GM18858 (cell line): ENCODE data around the gene LRRC56.
"Not testable (repeated sequence)": the region's sequence is repeated elsewhere in the genome, so short reads cannot be mapped to it uniquely, and the experiment has no call there.

Experiments
- ATAC-seq: cut with Tn5 transposase; IDR thresholded peaks from one replicate; pipeline ENCODE4 v1.9.1; 2021; ENCODE audit not compliant: unreplicated experiment

LRRC56 gene

GRCh38 chr11:501001-501682 lies 36.2 kb upstream of the LRRC56 start:
- no peak for ATAC-seq

DNA sequence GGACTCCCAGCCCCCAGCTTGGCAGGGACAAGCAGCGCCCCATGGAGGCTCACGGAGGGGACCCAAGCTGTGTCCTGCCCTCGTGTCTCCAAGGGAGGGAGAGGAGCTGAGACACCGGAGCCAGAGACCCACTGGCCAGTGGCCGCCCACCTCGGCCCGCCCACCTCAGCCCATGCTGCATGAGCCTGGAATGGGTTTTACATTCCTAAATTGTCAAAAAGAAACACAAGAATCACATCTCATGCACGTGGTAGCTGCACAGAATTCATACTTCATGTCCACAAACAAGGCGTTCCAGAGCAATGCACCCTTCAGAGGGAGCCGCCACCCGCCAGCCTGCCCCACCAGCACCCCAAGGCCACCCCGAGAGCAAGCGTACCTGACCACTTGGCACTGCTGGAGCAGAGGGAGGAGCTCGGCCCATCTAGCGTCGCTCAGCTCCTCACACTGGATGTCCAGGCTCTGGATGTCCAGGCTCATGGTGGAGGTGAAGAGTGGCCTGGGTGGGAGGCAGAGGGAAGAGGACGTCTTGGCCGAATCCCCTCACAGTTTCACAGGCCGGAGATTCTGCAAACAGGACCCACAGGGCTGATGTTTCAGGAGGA lies 35.5 kb upstream of the LRRC56 start:
- no peak for ATAC-seq

GRCh38 chr11:502288-503178 lies 34.8 kb upstream of the LRRC56 start:
- no peak for ATAC-seq

GRCh38 chr11:503179-503981 lies 33.9 kb upstream of the LRRC56 start:
- no peak for ATAC-seq

DNA sequence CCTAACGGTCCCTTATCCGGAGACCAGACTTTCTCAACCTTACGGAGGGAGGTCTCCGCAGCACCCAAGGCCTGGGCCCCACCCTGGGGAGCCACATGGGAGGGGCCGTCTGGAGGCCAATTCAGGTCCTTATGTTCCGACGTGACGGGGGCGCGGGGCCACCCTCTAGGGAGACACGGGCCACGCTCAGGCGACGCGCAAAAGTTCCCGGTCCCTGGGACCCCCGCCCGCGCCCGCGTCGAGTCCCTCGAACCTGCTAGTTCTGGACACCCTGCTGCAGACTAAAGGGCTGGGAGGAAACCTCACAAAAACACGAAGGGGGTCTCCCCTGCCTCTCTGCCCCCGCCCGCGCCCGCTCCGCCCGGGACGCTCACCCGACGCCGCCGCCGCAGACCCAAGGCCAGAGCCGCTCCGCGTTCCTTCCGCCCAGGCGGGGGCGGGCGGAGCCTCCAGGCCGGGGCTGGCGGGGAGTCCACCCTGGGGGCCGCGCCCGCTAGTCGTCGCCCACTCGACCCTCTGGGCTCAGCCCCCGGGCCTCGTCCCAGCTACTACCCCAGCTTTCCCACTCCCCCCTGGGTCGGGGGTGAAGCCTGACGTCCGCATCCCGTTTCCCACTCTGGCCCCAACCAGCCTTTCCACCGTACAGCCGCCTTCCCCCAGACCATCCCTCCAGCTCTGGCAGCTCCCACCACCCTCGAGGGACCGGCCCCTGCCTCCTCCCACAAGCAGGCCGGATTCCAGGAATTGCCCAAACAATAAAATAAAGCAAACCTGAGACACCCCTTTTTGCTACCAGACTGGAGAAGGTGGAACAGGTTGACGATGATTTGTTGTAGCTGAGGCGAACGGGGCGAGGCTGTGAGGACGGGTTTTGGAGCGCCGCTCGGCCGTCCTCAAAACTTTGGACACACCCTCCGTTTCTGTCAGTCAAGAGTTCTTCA lies 33.0 kb upstream of the LRRC56 start:
- ATAC-seq = no peak

DNA sequence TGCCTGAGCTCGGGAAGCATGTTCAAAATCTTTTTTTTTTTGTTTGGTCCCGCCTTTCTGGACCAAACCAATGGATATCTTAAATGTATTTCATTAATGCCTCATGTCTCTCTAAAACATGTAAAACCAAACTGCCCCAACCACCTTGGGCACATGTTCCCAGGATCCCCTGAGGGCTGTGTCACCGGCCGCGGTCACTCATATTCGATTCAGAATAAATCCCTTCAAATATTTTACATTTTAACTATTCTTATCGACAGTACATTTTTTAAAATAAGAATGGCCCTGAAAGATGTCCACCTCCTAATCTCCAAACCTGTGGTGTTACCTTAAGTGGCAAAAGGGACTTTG lies 32.4 kb upstream of the LRRC56 start:
- ATAC-seq = no peak

DNA sequence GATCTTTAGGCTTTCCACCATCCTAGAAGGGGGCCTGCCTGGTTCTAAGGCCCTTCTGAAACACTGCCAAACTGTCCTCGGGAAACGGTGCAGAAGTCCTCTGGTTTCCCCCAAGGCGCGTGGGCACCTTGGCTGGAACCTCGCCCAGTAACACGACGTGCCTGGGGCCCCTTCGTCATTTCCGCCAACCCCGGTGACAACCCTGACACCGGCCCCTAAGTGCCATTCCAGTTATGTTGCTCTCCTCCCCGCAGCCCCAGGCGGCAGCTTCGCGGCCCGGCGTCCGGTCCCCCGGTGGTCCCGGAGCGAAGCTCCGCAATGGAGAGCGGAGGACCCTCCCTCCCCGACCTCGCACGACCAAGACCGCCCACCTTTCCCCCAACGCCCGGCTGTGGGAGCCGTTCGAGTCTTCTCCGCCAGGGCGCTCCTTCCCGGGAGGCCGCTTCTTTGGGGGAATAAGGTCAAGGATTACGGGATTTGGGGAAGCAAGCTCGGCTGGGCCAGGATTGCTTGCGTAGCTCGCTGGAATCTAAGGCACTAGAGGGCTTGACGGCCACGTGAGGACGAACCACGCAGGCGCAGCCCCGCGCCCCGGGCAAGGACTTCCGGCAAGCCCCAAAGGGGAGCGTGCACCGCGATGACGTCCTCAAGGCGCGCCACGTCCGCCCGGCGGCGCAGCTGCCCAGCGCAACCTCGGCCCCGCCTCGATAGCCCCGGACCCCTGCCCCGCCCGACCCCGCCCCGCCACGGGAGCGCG lies 30.9 kb upstream of the LRRC56 start:
- ATAC-seq = peak; percentile 55

GRCh38 chr11:506995-507726 lies 30.2 kb upstream of the LRRC56 start, which contains the start of gene RNH1:
TSS of gene RNH1 (minus strand) at chr11:507242. CDS start at chr11:502162, 5,080 bp downstream.
- ATAC-seq = peak; percentile 18

- no peak for ATAC-seq
Measured at GRCh38 chr11:507727-508515, 29.4 kb upstream of the LRRC56 start.

- ATAC-seq = no peak
Measured at GRCh38 chr11:508956-509355, 28.4 kb upstream of the LRRC56 start.

DNA sequence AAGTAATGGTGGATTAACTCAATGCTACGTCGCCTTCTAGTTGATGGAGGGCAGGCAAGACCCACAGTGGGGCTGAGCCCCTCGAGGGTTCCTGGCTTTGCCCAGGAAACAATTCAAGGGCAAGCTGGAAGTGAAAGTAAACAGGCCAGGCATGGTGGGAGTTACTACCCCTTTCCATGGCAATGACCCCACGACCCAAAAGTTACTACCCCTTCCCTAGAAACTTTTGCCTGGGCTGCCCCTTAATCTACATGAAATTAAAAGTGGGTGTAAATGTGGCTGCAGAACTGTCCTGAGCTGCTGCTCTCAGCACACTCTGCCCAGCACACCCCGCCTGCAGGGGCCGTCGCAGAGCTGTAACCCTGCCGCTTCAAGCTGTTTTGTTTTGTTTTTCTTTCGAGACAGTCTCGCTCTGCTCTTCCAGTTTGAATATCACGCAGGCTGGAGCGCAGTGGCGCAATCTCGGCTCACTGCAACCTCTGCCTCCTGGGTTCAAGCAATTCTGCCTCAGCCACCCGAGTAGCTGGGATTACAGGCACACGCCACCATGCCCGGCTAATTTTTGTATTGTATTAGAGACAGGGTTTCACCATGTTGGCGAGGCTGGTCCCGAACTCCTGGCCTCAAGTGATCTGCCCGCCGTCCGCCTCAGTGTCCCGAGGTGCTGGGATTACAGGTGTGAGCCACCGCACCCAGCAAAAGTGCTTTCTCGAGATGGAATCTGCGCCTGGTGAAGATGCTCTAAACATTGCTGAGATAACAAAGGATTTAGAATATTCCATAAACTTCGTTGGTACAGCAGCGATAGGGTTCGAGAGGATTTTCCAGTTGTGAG lies 24.3 kb upstream of the LRRC56 start:
- ATAC-seq = no peak

DNA sequence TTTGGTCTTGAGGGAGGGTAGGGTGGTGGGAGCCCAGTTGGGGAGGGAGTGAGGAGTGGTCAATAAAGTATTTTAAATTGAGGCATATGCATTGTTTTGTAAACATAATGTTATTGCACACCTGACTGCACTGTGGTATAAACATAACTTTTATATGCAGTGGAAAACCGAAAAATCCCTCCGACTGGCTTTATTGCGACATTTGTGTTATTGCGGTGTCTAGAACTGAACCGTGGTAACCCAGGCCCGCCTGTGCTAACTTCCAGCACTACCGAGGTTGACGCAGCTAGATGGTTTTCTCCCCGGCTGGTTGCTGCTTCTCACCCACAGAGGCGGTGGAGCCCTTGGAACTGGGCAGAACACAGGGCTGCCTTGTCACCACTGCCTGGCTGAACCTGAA lies 22.7 kb upstream of the LRRC56 start:
- ATAC-seq = no peak

DNA sequence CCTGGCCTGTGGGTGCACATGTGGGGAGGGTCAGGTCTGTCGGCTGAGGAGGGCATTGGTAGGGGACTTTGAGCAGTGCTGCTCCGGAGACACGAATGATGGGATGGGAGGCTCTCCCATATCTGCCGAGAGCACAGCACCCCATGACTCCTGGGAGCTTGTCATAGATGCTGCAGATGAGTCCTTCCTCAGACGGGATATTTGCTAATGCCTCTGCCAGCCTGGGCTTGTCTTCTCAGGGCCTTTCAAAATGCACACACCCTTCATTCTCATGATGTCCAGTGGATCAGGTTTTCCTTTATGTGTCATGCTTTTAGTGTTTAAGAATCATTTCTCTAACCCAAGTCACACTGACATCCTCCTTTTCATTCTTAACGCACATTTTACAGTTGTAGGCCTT lies 22.2 kb upstream of the LRRC56 start:
- ATAC-seq = no peak

- no peak for ATAC-seq
Measured at GRCh38 chr11:516400-516799, 20.9 kb upstream of the LRRC56 start.

GRCh38 chr11:516918-517685 lies 20.2 kb upstream of the LRRC56 start:
- ATAC-seq = not testable (repeated sequence)
